Neural progenitor cell (in vitro differentiated cells): Measurements from ENCODE around the gene CAGE1. TPM values are rescaled to one million over a fixed set of nuclear protein-coding genes. Genes with fewer than 3 reads are reported as not detected.
"Not testable (repeated sequence)": the region's sequence is repeated elsewhere in the genome, so short reads cannot be mapped to it uniquely, and the experiment has no call there.

Experiments used
- DNase-seq: peaks from one replicate; pipeline ENCODE4 v3.0.0-alpha.2; 2016; ENCODE audit warnings: low spot score
- H2AFZ ChIP-seq: fragments of 200-600 bp; sonication (generic); replicated peaks from 2 replicates; pipeline ENCODE4 v1.6.1; 2016; ENCODE audit warnings: antibody characterized with exemption
- H3F3A ChIP-seq: fragments of 200-600 bp; sonication (generic); 2 replicates; pipeline ENCODE4 v1.6.1; 2016; ENCODE audit warnings: antibody characterized with exemption, low read depth
- H3K27ac ChIP-seq: fragments of 200-600 bp; sonication (generic); 2 replicates; pipeline ENCODE4 v1.5.1; 2016; ENCODE audit warnings: mild to moderate bottlenecking
- H3K27me3 ChIP-seq: fragments of 200-600 bp; sonication (generic); 2 replicates; pipeline ENCODE4 v1.6.1; 2016; ENCODE audit warnings: mild to moderate bottlenecking, moderate library complexity
- H3K36me3 ChIP-seq: fragments of 200-600 bp; sonication (generic); 2 replicates; pipeline ENCODE4 v1.5.1; 2016
- H3K4me1 ChIP-seq: fragments of 200-600 bp; sonication (generic); 2 replicates; pipeline ENCODE4 v1.6.1; 2016; ENCODE audit warnings: mixed run types
- H3K4me2 ChIP-seq: fragments of 200-600 bp; sonication (generic); 2 replicates; pipeline ENCODE4 v1.6.1; 2016
- H3K4me3 ChIP-seq: fragments of 200-600 bp; sonication (generic); 2 replicates; pipeline ENCODE4 v1.5.1; 2016
- H3K79me2 ChIP-seq: fragments of 200-600 bp; sonication (generic); 2 replicates; pipeline ENCODE4 v1.6.1; 2016; ENCODE audit warnings: low read depth
- H3K9ac ChIP-seq: fragments of 200-600 bp; sonication (generic); 2 replicates; pipeline ENCODE4 v1.6.1; 2016
- H3K9me3 ChIP-seq: fragments of 200-600 bp; sonication (generic); 2 replicates; pipeline ENCODE4 v1.5.1; 2016; ENCODE audit warnings: low read depth
- H4K20me1 ChIP-seq: fragments of 200-600 bp; sonication (generic); 2 replicates; pipeline ENCODE4 v1.6.1; 2016; ENCODE audit warnings: low read depth
- H3K27ac Mint-ChIP-seq: 3 replicates; pipeline ENCODE4 v1.8.0; 2021; ENCODE audit warnings: mixed read lengths
- H3K27me3 Mint-ChIP-seq: 2 replicates; pipeline ENCODE4 v1.8.0; 2022; ENCODE audit warnings: low read depth, mild to moderate bottlenecking, inconsistent platforms, moderate library complexity, mixed read lengths; ENCODE audit not compliant: insufficient read depth
- H3K36me3 Mint-ChIP-seq: 3 replicates; pipeline ENCODE4 v1.8.0; 2021; ENCODE audit warnings: mixed read lengths
- H3K4me1 Mint-ChIP-seq: 3 replicates; pipeline ENCODE4 v1.8.0; 2021; ENCODE audit warnings: mixed read lengths
- H3K4me3 Mint-ChIP-seq: 3 replicates; pipeline ENCODE4 v1.8.0; 2021; ENCODE audit warnings: mild to moderate bottlenecking, moderate library complexity, mixed read lengths
- H3K9me3 Mint-ChIP-seq: 3 replicates; pipeline ENCODE4 v1.8.0; 2020; ENCODE audit warnings: mixed read lengths
- EZH2 ChIP-seq: fragments of 200-600 bp; sonication (generic); IDR thresholded peaks from 2 replicates; pipeline ENCODE4 v1.6.1; 2017; ENCODE audit warnings: antibody characterized with exemption, mild to moderate bottlenecking, moderate library complexity
- EZH2phosphoT487 ChIP-seq: fragments of 200-600 bp; sonication (generic); IDR thresholded peaks from 2 replicates; pipeline ENCODE4 v1.6.1; 2017; ENCODE audit warnings: antibody characterized with exemption
- total RNA-seq: library from RNA; depleted of rRNA; stranded (reverse); fragments of >200 nt; gene quantifications from 2 replicates; pipeline ENCODE4 v1.2.3, GENCODE V29; 2015; ENCODE audit warnings: low replicate concordance
- TF ChIP-seq, protein P1 (sequence below): fragments of 200-600 bp; sonication (generic); IDR thresholded peaks from 2 replicates; pipeline ENCODE4 v1.5.1; 2017; ENCODE audit warnings: antibody characterized with exemption, mild to moderate bottlenecking

CAGE1 gene
- total RNA-seq, 1 donor from 2014 or later, result not detected

DNA sequence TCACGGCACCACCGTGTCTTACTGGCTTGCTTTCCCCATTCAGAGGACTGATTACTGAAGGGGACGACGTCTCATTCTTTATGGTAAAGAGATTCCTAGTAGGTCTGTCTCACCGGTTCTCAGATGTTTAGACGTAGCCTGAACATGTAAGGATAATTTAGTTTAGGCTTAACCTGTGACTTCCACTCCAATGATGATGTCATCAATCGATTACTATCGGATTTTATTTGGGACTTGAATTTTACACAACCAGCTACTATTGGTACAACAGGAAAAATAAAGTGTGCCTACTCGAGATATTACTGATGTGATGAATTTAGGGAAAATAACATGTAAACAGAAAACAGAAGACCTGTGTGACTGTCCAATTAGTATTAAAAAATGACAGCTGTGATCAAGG lies 72.0 kb downstream of the CAGE1 start:
- no peaks in the 10 kb centered on the region for H3K9me3 Mint-ChIP-seq
- Histone ChIP-seq H3K4me3 (no peak overlapping the region), H3F3A (peaks cover 4% of the 10 kb centered on the region), H3K27me3 (no peaks in the 10 kb centered on the region), H3K4me2 (no peak overlapping the region), H3K9me3 (no peaks in the 10 kb centered on the region), H3K27ac (no peak overlapping the region), H3K79me2 (peaks cover under 1% of the 10 kb centered on the region), H4K20me1 (no peaks in the 10 kb centered on the region), H2AFZ (no peak overlapping the region), H3K9ac (no peak overlapping the region), H3K36me3 (no peaks in the 10 kb centered on the region), H3K4me1 (no peaks in the 10 kb centered on the region)
- no peak overlapping the region for H3K4me3 Mint-ChIP-seq
- H3K27ac Mint-ChIP-seq, result no peak overlapping the region
- H3K27me3 Mint-ChIP-seq, result peaks cover 7% of the 10 kb centered on the region
- TF ChIP-seq, protein P1, sequence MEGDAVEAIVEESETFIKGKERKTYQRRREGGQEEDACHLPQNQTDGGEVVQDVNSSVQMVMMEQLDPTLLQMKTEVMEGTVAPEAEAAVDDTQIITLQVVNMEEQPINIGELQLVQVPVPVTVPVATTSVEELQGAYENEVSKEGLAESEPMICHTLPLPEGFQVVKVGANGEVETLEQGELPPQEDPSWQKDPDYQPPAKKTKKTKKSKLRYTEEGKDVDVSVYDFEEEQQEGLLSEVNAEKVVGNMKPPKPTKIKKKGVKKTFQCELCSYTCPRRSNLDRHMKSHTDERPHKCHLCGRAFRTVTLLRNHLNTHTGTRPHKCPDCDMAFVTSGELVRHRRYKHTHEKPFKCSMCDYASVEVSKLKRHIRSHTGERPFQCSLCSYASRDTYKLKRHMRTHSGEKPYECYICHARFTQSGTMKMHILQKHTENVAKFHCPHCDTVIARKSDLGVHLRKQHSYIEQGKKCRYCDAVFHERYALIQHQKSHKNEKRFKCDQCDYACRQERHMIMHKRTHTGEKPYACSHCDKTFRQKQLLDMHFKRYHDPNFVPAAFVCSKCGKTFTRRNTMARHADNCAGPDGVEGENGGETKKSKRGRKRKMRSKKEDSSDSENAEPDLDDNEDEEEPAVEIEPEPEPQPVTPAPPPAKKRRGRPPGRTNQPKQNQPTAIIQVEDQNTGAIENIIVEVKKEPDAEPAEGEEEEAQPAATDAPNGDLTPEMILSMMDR, result no peak
- TF ChIP-seq EZH2phosphoT487, result no peak
- TF ChIP-seq EZH2, result no peak
- H3K36me3 Mint-ChIP-seq, result no peaks in the 10 kb centered on the region
- peaks cover 3% of the 10 kb centered on the region for H3K4me1 Mint-ChIP-seq
- DNase-seq, result no peak

DNA sequence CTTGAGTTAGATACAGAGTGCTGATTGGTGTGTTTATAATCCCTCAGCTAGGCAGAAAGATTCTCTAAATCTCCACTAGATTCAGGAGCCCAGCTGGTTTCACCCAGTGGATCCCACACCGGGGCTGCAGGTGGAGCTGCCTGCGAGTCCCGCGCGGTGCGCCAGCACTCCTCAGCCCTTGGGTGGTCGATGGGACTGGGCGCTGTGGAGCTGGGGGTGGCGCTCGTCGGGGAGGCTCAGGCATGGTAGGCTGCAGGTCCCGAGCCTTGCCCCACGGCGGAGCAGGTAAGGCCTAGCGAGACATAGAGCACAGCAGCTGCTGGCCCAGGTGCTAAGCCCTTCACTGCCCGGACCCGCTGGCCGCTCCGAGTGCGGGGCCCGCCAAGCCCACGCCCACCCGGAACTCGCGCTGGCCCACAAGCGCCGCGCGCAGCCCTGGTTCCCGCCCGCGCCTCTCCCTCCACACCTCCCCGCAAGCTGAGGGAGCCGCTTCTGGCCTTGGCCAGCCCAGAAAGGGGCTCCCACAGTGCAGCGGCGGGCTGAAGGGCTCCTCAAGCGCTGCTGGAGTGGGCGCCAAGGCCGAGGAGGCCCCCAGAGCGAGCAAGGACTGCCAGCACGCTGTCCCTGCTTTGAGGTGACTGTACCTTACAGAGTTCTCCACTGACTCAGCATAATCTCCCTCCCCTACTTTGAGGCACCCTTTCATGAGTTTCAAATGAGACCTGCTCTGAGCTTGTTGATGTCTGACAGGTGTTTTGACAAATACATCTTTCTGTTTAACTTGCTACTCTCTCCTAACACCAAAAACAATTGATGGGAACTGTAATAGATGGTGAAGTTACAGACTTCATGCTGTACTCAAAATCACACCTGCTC lies 72.6 kb downstream of the CAGE1 start:
- no peak overlapping the region for H3K27ac ChIP-seq
- H3K4me3 ChIP-seq, result no peak overlapping the region
- H3K4me1 Mint-ChIP-seq, result peaks cover 4% of the 10 kb centered on the region
- no peak overlapping the region for H3K27ac Mint-ChIP-seq
- no peak overlapping the region for H3K4me3 Mint-ChIP-seq
- no peaks in the 10 kb centered on the region for H3K9me3 Mint-ChIP-seq
- TF ChIP-seq EZH2 (no peak), EZH2phosphoT487 (no peak)
- TF ChIP-seq, protein P1, result no peak
- peaks cover 7% of the 10 kb centered on the region for H3K79me2 ChIP-seq
- no peaks in the 10 kb centered on the region for H3K36me3 Mint-ChIP-seq
- DNase-seq, result no peak
- H3K27me3 Mint-ChIP-seq, result peaks cover 7% of the 10 kb centered on the region
- H3K36me3 ChIP-seq, result no peaks in the 10 kb centered on the region
- H3K9ac ChIP-seq, result no peak overlapping the region
- no peaks in the 10 kb centered on the region for H3K4me1 ChIP-seq
- H3K27me3 ChIP-seq, result no peaks in the 10 kb centered on the region
- no peak overlapping the region for H3K4me2 ChIP-seq
- no peaks in the 10 kb centered on the region for H3K9me3 ChIP-seq
- H4K20me1 ChIP-seq, result peaks cover 5% of the 10 kb centered on the region
- peaks cover 10% of the 10 kb centered on the region for H3F3A ChIP-seq
- no peak overlapping the region for H2AFZ ChIP-seq

DNA sequence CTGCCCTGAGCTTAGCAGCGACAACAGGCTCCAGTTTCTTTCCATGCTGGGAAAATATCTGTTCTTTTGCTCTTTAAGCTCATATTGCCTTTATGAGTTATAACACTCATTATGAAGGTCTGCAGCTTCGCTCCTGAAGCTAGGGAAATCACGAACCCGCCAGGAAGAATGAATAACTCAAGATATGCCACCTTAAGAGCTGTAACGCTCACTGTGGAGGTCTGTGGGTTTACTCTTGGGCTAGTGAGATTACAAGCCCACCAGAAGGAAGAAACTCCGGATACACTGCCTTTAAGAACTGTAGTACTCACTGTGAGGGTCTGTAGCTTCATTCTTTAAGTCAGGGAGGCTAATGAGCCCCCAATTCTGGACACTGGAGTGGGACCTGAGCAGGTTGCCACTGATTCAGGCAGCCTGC lies 73.6 kb downstream of the CAGE1 start:
- peaks cover 7% of the 10 kb centered on the region for H3K4me1 ChIP-seq
- H3K27me3 ChIP-seq, result no peaks in the 10 kb centered on the region
- H3K4me2 ChIP-seq, result no peak overlapping the region
- peaks cover 16% of the 10 kb centered on the region for H3K79me2 ChIP-seq
- peaks cover 12% of the 10 kb centered on the region for H3F3A ChIP-seq
- H3K27ac ChIP-seq, result no peak overlapping the region
- no peak overlapping the region for H3K27ac Mint-ChIP-seq
- no peaks in the 10 kb centered on the region for H3K36me3 Mint-ChIP-seq
- no peak overlapping the region for H3K9ac ChIP-seq
- H3K4me1 Mint-ChIP-seq, result peaks cover 12% of the 10 kb centered on the region
- no peaks in the 10 kb centered on the region for H3K9me3 ChIP-seq
- DNase-seq, result no peak
- peaks cover 14% of the 10 kb centered on the region for H4K20me1 ChIP-seq
- H3K9me3 Mint-ChIP-seq, result no peaks in the 10 kb centered on the region
- TF ChIP-seq, protein P1, result no peak
- TF ChIP-seq EZH2phosphoT487, result no peak
- TF ChIP-seq EZH2, result no peak
- no peak overlapping the region for H3K4me3 Mint-ChIP-seq
- no peaks in the 10 kb centered on the region for H3K36me3 ChIP-seq
- no peak overlapping the region for H3K4me3 ChIP-seq
- H3K27me3 Mint-ChIP-seq, result peaks cover 7% of the 10 kb centered on the region
- H2AFZ ChIP-seq, result no peak overlapping the region

DNA sequence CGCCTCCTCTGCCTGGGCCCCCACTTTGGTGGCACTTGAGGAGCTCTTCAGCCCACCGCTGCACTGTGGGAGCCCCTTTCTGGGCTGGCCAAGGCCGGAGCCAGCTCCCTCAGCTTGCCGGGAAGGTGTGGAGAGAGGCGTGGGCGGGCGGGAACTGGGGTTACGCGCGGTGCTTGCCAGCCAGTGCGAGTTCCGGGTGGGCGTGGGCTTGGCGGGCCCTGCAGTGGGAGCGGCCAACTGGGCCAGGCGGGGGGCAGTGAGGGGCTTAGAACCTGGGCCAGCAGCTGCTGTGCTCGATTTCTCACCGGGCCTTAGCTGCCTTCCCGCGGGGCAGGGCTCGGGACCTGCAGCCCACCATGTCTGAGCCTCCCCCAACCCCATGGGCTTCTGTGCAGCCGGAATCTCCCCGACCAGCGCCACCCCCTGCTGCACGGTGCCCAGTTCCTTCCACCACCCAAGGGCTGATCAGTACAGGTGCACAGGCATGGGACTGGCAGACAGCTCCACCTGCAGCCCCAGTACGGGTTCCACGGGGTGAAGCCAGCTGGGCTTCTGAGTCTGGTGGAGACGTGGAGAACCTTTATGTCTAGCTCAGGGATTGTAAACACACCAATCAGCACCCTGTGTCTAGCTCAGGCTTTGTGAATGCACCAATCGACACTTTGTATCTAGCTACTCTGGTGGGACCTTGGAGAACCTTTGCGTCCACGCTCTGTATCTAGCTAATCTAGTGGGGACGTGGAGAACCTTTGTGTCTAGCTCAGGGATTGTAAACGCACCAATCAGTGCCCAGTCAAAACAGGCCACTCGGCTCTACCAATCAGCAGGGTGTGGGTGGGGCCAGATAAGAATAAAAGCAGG lies 74.2 kb downstream of the CAGE1 start:
- not testable (repeated sequence) for H3K27me3 ChIP-seq, H2AFZ ChIP-seq, DNase-seq, H3K4me1 ChIP-seq, H3K9me3 ChIP-seq, H3K36me3 Mint-ChIP-seq, H3K36me3 ChIP-seq, H3K27ac Mint-ChIP-seq, H3K9ac ChIP-seq, H3K27me3 Mint-ChIP-seq, H3K4me3 ChIP-seq, H3K4me3 Mint-ChIP-seq, H3K27ac ChIP-seq, H3K4me2 ChIP-seq, H3K9me3 Mint-ChIP-seq
- H3K4me1 Mint-ChIP-seq, result peaks cover 15% of the 10 kb centered on the region
- H3K79me2 ChIP-seq, result peaks cover 23% of the 10 kb centered on the region
- peaks cover 12% of the 10 kb centered on the region for H3F3A ChIP-seq
- H4K20me1 ChIP-seq, result peaks cover 14% of the 10 kb centered on the region
